ENCODE data around the gene CYFIP1.

The CYFIP1 gene

GRCh38 chr15:22880981-22881738 lies 99.0 kb downstream of the CYFIP1 start:
- in situ Hi-C loops (cut with HindIII; ENCODE audit: low sequenced_read_pairs) = no loop called here
- no peak for DNase-seq (ENCODE audit: low read depth, low spot score)
- no peak for TF ChIP-seq CTCF (IDR thresholded peaks at IDR 0.05; ENCODE audit: low read depth, low read length)
- no peak overlapping the region for H3K4me3 ChIP-seq (ENCODE audit: low read depth, low read length)

GRCh38 chr15:22880068-22880980 lies 99.8 kb downstream of the CYFIP1 start:
- TF ChIP-seq CTCF (IDR thresholded peaks at IDR 0.05; ENCODE audit: low read depth, low read length) = no peak
- in situ Hi-C loops (cut with HindIII; ENCODE audit: low sequenced_read_pairs) = no loop called here
- no peak for DNase-seq (ENCODE audit: low read depth, low spot score)
- H3K4me3 ChIP-seq (ENCODE audit: low read depth, low read length) = no peak overlapping the region

- no peak overlapping the region for H3K4me3 ChIP-seq (ENCODE audit: low read depth, low read length)
- no peak for DNase-seq (ENCODE audit: low read depth, low spot score)
- no peak for TF ChIP-seq CTCF (IDR thresholded peaks at IDR 0.05; ENCODE audit: low read depth, low read length)
- in situ Hi-C loops (cut with HindIII; ENCODE audit: low sequenced_read_pairs) = no loop called here
These were observed 102.1 kb downstream of the CYFIP1 start for GRCh38 chr15:22878103-22878502.

GRCh38 chr15:22877607-22878006 lies 102.6 kb downstream of the CYFIP1 start:
- no peak for TF ChIP-seq CTCF (IDR thresholded peaks at IDR 0.05; ENCODE audit: low read depth, low read length)
- DNase-seq (ENCODE audit: low read depth, low spot score) = no peak
- in situ Hi-C loops (cut with HindIII; ENCODE audit: low sequenced_read_pairs) = no loop called here
- no peak overlapping the region for H3K4me3 ChIP-seq (ENCODE audit: low read depth, low read length)

- in situ Hi-C loops (cut with HindIII; ENCODE audit: low sequenced_read_pairs) = no loop called here
- H3K4me3 ChIP-seq (ENCODE audit: low read depth, low read length) = no peak overlapping the region
These were observed 103.1 kb downstream of the CYFIP1 start for GRCh38 chr15:22877117-22877516.

More at GRCh38 chr15:22877117-22877516, 103.1 kb downstream of the CYFIP1 start:
- TF ChIP-seq CTCF (IDR thresholded peaks at IDR 0.05; ENCODE audit: low read depth, low read length) = no peak
- DNase-seq (ENCODE audit: low read depth, low spot score) = no peak
